Neutrophil (primary cell): ENCODE measurements around the gene ABHD15.

Experiments used
- H3K27ac ChIP-seq: fragments of 200-600 bp; sonication (generic); 2 replicates; pipeline ENCODE4 v1.5.1; 2016; ENCODE audit warnings: mild to moderate bottlenecking, moderate library complexity
- H3K27me3 ChIP-seq: fragments of 200-600 bp; sonication (generic); 2 replicates; pipeline ENCODE4 v1.6.0; 2016; ENCODE audit warnings: mild to moderate bottlenecking
- H3K36me3 ChIP-seq: fragments of 200-600 bp; sonication (generic); 2 replicates; pipeline ENCODE4 v1.5.1; 2017
- H3K4me1 ChIP-seq, 2 experiments: fragments of 200-600 bp in 1 of 2; sonication (generic) in 1 of 2; 1 replicate in 1 of 2; 2 replicates in 1 of 2; pipeline versions ENCODE4 v1.5.1 to v1.6.1; 2013 to 2016; ENCODE audit warnings: low read depth in 1 of 2, low read length in 1 of 2, mild to moderate bottlenecking in 1 of 2, moderate library complexity in 1 of 2; ENCODE audit not compliant: control insufficient read depth in 1 of 2, insufficient read depth in 1 of 2
- H3K4me3 ChIP-seq, 2 experiments: fragments of 200-600 bp in 1 of 2; sonication (generic) in 1 of 2; 1 replicate in 1 of 2; 2 replicates in 1 of 2; pipeline ENCODE4 v1.5.1; 2013 to 2016; ENCODE audit warnings: low read depth in 1 of 2, low read length in 1 of 2, mild to moderate bottlenecking in 1 of 2, moderate library complexity in 1 of 2
- H3K9me3 ChIP-seq: fragments of 200-600 bp; sonication (generic); 2 replicates; pipeline ENCODE4 v1.5.1; 2016
- TF ChIP-seq, protein P1 (sequence below): fragments of 200-600 bp; sonication (generic); IDR thresholded peaks from 2 replicates; pipeline ENCODE4 v1.5.1; 2016; ENCODE audit warnings: antibody characterized with exemption

The ABHD15 gene

DNA sequence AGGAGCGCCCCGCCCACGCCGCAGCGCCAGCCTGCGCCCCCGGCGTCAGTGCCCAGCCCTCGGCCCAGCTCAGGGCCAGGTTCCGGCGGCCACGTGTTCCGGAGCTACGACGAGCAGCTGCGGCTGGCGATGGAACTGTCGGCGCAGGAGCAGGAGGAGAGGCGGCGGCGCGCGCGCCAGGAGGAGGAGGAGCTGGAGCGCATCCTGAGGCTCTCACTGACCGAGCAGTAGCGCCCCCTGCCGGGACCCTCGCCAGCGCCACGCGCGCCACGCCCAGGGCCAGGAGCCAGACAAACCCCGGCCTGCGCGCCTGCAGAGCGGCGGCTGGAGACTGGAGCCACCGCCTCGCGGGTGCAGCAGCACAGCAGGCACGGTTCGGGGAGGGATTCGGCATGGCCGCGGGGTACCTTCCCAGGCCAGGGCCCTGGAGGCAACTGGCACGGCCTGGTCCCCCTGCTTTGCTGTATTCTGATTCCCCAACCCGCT, 46.6 kb upstream of the ABHD15 start:
- peak overlapping the region; percentile 41 to 64 for H3K4me3 ChIP-seq
- no peaks in the 10 kb centered on the region for H3K9me3 ChIP-seq
- no peaks in the 10 kb centered on the region for H3K36me3 ChIP-seq
- peaks cover 54% of the 10 kb centered on the region in 2 experiments for H3K4me1 ChIP-seq
- H3K27me3 ChIP-seq: peaks cover 82% of the 10 kb centered on the region
- TF ChIP-seq, protein P1, sequence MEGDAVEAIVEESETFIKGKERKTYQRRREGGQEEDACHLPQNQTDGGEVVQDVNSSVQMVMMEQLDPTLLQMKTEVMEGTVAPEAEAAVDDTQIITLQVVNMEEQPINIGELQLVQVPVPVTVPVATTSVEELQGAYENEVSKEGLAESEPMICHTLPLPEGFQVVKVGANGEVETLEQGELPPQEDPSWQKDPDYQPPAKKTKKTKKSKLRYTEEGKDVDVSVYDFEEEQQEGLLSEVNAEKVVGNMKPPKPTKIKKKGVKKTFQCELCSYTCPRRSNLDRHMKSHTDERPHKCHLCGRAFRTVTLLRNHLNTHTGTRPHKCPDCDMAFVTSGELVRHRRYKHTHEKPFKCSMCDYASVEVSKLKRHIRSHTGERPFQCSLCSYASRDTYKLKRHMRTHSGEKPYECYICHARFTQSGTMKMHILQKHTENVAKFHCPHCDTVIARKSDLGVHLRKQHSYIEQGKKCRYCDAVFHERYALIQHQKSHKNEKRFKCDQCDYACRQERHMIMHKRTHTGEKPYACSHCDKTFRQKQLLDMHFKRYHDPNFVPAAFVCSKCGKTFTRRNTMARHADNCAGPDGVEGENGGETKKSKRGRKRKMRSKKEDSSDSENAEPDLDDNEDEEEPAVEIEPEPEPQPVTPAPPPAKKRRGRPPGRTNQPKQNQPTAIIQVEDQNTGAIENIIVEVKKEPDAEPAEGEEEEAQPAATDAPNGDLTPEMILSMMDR: peak; percentile 80
- no peak overlapping the region for H3K27ac ChIP-seq

DNA sequence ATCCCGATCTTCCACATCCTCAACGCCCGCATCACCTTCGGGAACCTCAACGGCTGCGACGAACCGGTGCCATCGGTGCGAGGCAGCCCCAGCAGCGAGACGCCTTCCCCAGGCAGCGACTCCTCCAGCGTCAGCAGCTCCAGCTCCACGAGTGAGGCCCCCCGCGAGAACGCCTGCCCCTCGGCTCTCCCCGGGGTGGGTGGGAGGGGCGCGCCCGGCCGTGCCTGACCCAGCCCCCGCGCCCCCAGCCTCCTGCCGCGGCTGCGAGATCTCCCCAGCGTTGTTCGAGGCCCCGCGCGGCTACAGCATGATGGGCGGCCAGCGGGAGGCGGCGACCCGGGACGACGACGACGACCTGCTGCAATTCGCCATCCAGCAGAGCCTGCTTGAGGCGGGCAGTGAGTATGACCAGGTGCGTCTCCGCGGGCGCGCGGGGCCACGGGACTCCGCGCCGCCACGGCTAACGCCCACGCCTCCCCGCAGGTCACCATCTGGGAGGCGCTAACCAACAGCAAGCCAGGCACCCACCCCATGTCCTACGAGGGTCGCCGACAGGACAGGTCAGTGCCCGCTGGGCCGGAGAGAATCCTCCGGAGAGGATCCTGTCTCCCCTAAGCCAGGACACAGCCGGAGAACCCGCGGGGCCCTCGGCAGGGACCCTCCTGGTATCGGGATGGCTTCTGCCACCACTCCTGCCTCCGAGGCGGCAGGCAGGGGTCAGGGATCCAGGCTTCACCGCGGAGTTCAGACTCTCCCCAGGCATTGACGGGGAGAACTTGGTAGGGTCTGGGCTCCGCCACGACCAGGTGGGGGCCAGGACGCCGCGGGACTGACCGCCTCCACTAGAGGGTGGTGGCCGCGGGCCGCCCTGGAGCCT, 45.8 kb upstream of the ABHD15 start:
- Histone ChIP-seq H3K4me1 (peaks cover 46 to 47% of the 10 kb centered on the region in 2 experiments), H3K4me3 (peak overlapping the region; percentile 41 to 64), H3K27ac (no peak overlapping the region), H3K27me3 (peaks cover 74% of the 10 kb centered on the region), H3K9me3 (no peaks in the 10 kb centered on the region), H3K36me3 (no peaks in the 10 kb centered on the region)
- TF ChIP-seq, protein P1: no peak

DNA sequence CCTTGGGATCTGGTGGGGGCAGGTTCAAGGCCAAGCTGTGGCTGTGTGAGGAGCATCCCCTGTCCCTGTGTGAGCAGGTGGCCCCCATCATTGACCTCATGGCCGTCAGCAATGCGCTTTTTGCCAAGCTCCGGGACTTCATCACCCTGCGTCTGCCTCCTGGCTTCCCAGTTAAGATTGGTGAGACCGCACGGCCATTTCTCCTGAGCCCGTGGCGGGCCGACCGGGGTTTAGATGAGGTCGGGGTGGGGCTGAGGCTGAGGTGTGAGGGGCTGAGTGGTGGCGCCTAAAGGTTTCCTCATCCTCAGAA, 45.2 kb upstream of the ABHD15 start:
- no peak overlapping the region for H3K27ac ChIP-seq
- TF ChIP-seq, protein P1: no peak
- H3K4me3 ChIP-seq: no peak overlapping the region
- H3K4me1 ChIP-seq: peaks cover 40 to 41% of the 10 kb centered on the region in 2 experiments
- H3K36me3 ChIP-seq: no peaks in the 10 kb centered on the region
- H3K9me3 ChIP-seq: no peaks in the 10 kb centered on the region
- H3K27me3 ChIP-seq: peaks cover 68% of the 10 kb centered on the region

DNA sequence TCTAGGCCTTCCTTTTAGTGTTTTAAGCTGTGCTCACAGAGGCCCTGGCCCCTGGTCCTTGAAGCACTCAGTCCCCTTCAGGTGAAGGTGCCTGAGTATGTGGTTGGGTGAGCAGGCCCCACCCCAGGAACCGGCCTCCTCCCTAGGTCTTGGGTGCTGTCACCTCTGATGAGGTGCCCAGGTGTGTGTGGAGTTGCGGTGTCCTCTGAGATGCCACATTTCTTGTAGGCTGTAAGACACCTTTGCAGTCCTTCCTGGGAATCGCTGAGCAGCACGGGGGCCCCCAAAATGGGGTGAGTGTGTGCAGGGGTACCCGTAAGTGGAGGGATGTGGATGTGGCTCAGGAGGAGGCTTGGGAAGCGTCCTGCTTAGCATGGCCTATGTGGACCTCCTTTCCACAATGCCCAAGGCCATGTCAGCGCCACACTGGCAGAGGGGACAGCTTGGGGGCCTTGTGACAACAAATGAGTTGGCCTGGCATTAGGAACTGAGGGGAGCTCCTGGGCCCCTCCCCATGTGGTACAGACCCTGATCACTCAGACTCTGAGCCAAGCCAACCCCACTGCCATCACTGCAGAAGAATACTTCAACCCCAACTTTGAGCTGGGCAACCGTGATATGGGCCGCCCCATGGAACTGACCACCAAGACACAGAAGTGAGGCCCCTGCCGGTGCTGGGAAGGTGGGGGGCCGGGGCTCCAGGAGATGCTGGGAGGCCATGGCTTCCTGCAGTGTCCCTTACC, 44.7 kb upstream of the ABHD15 start:
- no peaks in the 10 kb centered on the region for H3K9me3 ChIP-seq
- H3K4me3 ChIP-seq: no peak overlapping the region
- peaks cover 63% of the 10 kb centered on the region for H3K27me3 ChIP-seq
- H3K4me1 ChIP-seq: peaks cover 35 to 36% of the 10 kb centered on the region in 2 experiments
- TF ChIP-seq, protein P1: no peak
- H3K27ac ChIP-seq: no peak overlapping the region
- H3K36me3 ChIP-seq: no peaks in the 10 kb centered on the region

DNA sequence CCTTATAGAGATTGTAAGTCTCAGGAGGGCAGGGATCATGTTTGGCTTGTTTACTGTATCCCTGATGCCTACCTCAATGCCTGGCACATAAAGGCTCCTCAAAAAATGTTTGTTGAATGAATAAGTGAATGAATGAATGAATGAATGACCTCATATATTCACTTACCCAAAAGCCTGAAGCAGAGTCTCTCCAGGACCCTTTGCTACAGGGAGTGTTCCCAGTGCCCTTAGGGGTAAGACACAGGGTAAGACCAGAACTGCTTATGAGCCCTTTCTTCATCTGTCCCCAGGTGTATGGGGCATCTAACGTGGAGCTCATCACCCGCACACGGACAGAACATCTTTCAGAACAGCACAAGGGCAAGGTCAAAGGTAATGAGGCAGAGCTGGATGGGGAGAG, 43.6 kb upstream of the ABHD15 start:
- H3K27me3 ChIP-seq: peaks cover 52% of the 10 kb centered on the region
- no peak overlapping the region for H3K4me3 ChIP-seq
- no peaks in the 10 kb centered on the region for H3K36me3 ChIP-seq
- TF ChIP-seq, protein P1: no peak
- H3K4me1 ChIP-seq: peaks cover 24% of the 10 kb centered on the region in 2 experiments
- H3K27ac ChIP-seq: no peak overlapping the region
- no peaks in the 10 kb centered on the region for H3K9me3 ChIP-seq
